ENCODE results near the gene ANO8. TPM values are rescaled to one million over a fixed set of nuclear protein-coding genes. Genes with fewer than 3 reads are reported as not detected.

ANO8 gene
- total and polyA plus RNA-seq, 2 of the 8 experiments (the other 6 are each of a cell fraction or from before 2014, with no cell fraction given): 9.5 to 20.7 TPM

DNA sequence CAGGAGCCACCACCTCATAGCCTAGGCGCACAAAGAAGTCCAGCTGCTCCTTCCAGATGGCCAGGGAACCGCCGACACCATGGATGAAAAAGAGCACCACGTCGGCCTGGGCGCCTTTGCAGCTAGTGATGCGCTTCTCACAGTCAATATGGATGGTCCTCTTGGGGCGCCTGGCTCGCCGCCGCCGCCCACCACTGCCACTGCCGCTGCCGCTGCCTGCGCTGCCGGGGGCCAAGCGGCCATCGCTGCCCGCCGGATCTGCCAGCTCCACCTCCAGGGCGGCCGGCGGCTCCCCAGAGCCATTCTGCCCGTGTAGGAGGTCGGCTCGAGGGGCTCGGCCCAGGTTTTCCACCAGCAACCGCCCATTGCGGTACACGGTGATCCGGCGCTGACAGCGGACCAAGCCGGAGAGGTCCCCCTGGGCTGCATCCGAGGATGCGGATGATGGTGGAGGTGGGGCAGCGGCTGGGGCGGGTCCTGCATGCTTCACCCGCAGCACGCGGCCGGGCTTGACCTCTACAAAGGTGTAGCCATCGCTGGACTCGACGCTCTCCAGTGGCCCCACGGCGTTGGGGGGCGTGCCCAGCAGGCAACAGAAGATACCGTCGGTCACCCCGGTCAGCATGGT, 33.5 kb downstream of the ANO8 start:
- peaks cover 12 to 21% (median 14%) of the 10 kb centered on the region in 4 experiments for H3K4me1 ChIP-seq (replicated peaks in 1 of 4; ENCODE audit: control insufficient read depth in 3 of 4, insufficient read depth in 4 of 4, low read length in 3 of 4)
- no peak overlapping the region for H3K4ac ChIP-seq (replicated peaks; ENCODE audit: insufficient read length, low read depth, low read length)
- no peaks in the 10 kb centered on the region; a peak in 1 of 4 replicates for H3K79me2 ChIP-seq (ENCODE audit: control insufficient read depth in 1 of 2, insufficient read depth in 2 of 2, low read length in 2 of 2)
- H2AFZ ChIP-seq (ENCODE audit: low read length): no peak overlapping the region
- H3K23ac ChIP-seq (ENCODE audit: insufficient read length): no peak overlapping the region
- no peak overlapping the region for H3K27ac ChIP-seq (ENCODE audit: low read depth, low read length)
- H3K14ac ChIP-seq (ENCODE audit: insufficient read length): no peak overlapping the region
- no peak overlapping the region for H2BK5ac ChIP-seq (ENCODE audit: low read depth, low read length)
- H3K27me3 ChIP-seq (replicated peaks in 1 of 4; ENCODE audit: control insufficient read depth in 3 of 4, extremely low read depth in 1 of 4, insufficient read depth in 3 of 4, low read length in 3 of 4): no peaks in the 10 kb centered on the region
- peaks cover 0 to 3% of the 10 kb centered on the region in 2 experiments; a peak in 1 of 4 replicates for H3K9me3 ChIP-seq (ENCODE audit: insufficient read depth in 2 of 2, low read depth in 1 of 2, low read length in 1 of 2)
- no peak overlapping the region for H2BK15ac ChIP-seq (ENCODE audit: low read length)
- no peak for TF ChIP-seq GABPA (IDR thresholded peaks at IDR 0.05; ENCODE audit: borderline replicate concordance, insufficient read depth, low read length)
- no peak for TF ChIP-seq ASH2L (IDR thresholded peaks at IDR 0.05; ENCODE audit: low read length)
- TF ChIP-seq PHF8 (conservative IDR thresholded peaks at IDR 0.05; ENCODE audit: low read depth, low read length): no peak
- no peak overlapping the region for H3K56ac ChIP-seq (replicated peaks; ENCODE audit: insufficient read length, low read depth, low read length)
- no peak overlapping the region for H3K4me3 ChIP-seq (ENCODE audit: extremely low read depth in 1 of 4, insufficient read depth in 2 of 4, low read depth in 3 of 4, low read length in 4 of 4)
- H4K5ac ChIP-seq (ENCODE audit: insufficient read length, low read depth, low read length): no peak overlapping the region
- peak overlapping the region; percentile 63; the same call in 1 of the 2 replicates for H2BK12ac ChIP-seq (ENCODE audit: low read depth, low read length)
- POLR2A ChIA-PET (ENCODE audit: partially characterized antibody): interaction anchor here (0.7 to 1.1 kb wide), 3 partner anchors 9 to 27 kb away, joined by 3 read pairs; partner anchors contain the start of gene ANKLE1
- H3K36me3 ChIP-seq (ENCODE audit: control insufficient read depth in 2 of 4, insufficient read depth in 4 of 4, low read length in 3 of 4): peaks cover 0 to 19% (median 7%) of the 10 kb centered on the region in 4 experiments; a peak in 5 of 8 replicates
- peaks cover 1 to 8% of the 10 kb centered on the region in 2 experiments for H4K20me1 ChIP-seq (replicated peaks in 1 of 2; ENCODE audit: control insufficient read depth in 1 of 2, insufficient read depth in 2 of 2, low read length in 2 of 2)
- CTCF ChIA-PET (ENCODE audit: partially characterized antibody): no interaction called here
- H3K79me1 ChIP-seq (ENCODE audit: low read depth, low read length): peaks cover 4% of the 10 kb centered on the region
- no peak overlapping the region for H4K91ac ChIP-seq (replicated peaks; ENCODE audit: insufficient read length, low read length)
- no peak overlapping the region for H3K9ac ChIP-seq (replicated peaks in 1 of 4; ENCODE audit: extremely low read depth in 1 of 4, low read depth in 3 of 4, low read length in 3 of 4)
- no peak overlapping the region for H2AK5ac ChIP-seq (ENCODE audit: low read depth, low read length)
- H4K8ac ChIP-seq (ENCODE audit: extremely low read depth, insufficient read depth, low read length): no peak overlapping the region
- DNase-seq (ENCODE audit: low read depth in 1 of 2, low spot score in 2 of 2): no peak
- no peak overlapping the region for H2BK120ac ChIP-seq (replicated peaks; ENCODE audit: low read depth, low read length)
- 96% methylated on average over 51 of the region's 51 CpGs; no CpG with 5 or more reads in 1 of the 2 experiments for WGBS, 2 experiments (ENCODE audit: extremely low coverage in 1 of 2, insufficient coverage in 1 of 2, insufficient read length in 1 of 2, insufficient replicate concordance in 2 of 2, low coverage in 1 of 2, low lambda C conversion rate in 2 of 2, missing lambda C conversion rate in 1 of 2)
- no peak overlapping the region for H3K18ac ChIP-seq (ENCODE audit: extremely low read depth, low read length)
- H3K23me2 ChIP-seq (ENCODE audit: low read depth, low read length): peaks cover 3% of the 10 kb centered on the region; the same call in 1 of the 2 replicates
- H3K4me2 ChIP-seq (ENCODE audit: insufficient read depth in 1 of 2, low read depth in 2 of 2, low read length in 2 of 2): no peak overlapping the region; a peak in 1 of 4 replicates
- no peak overlapping the region for H2BK20ac ChIP-seq (ENCODE audit: low read length)
- no peak for FAIRE-seq

All from H1 (cell line).